Left lung (tissue), 10 donors: ENCODE data around the gene RAPGEF1. TPM values are rescaled to one million over a fixed set of nuclear protein-coding genes. Genes with fewer than 3 reads are reported as not detected.

Experiments
- ATAC-seq: fragments of 200-7000 bp; cut with Tn5 transposase; one replicate; pipeline ENCODE4 v1.9.1; 2020; ENCODE audit warnings: moderate library complexity
- DNase-seq, 4 donors: peaks; one replicate each; pipeline ENCODE4 v3.0.0-alpha.2; 2013 to 2020
- H3K27ac ChIP-seq, 2 donors: fragments of 200-600 bp; sonication (generic) in 1 of 2; one replicate each; pipeline versions ENCODE4 v1.5.0 to v1.8.0; 2020 to 2021
- H3K27me3 ChIP-seq, 2 donors: fragments of 200-600 bp; sonication (generic) in 1 of 2; one replicate each; pipeline versions ENCODE4 v1.5.0 to v1.8.0; 2020 to 2021
- H3K36me3 ChIP-seq, 2 donors: fragments of 200-600 bp; sonication (generic) in 1 of 2; one replicate each; pipeline versions ENCODE4 v1.5.0 to v1.8.0; 2020 to 2021
- H3K4me1 ChIP-seq, 2 donors: fragments of 200-600 bp; one replicate each; pipeline ENCODE4 v1.8.0; 2021
- H3K4me3 ChIP-seq, 2 donors: fragments of 200-600 bp; sonication (generic) in 1 of 2; one replicate each; pipeline versions ENCODE4 v1.5.0 to v1.8.0; 2020 to 2021; ENCODE audit warnings: mild to moderate bottlenecking in 1 of 2
- H3K9me3 ChIP-seq, 2 donors: fragments of 200-600 bp; sonication (generic) in 1 of 2; one replicate each; pipeline versions ENCODE4 v1.5.0 to v1.8.0; 2020 to 2021
- CTCF ChIP-seq, 2 donors: fragments of 200-600 bp; sonication (generic) in 1 of 2; IDR thresholded peaks; one replicate each; pipeline versions ENCODE4 v1.5.0 to v1.8.0; 2021; ENCODE audit warnings: antibody characterized with exemption in 2 of 2
- intact Hi-C, 2 donors: fragments of 100-400 bp; cut with DNase I; formaldehyde crosslinking; loops; one replicate each; pipeline versions ENCODE4 v1.11.2 to v1.14.2; 2022
- polyA plus RNA-seq, 6 donors: library from polyadenylated mRNA; unstranded; fragments of 120-200 nt; gene quantifications; one replicate each; pipeline ENCODE4 v1.2.1, GENCODE V29; 2013; ENCODE audit not compliant: insufficient read length in 6 of 6
- total RNA-seq, 2 donors: library from RNA; stranded (reverse); fragmentation: NEBNext Ultra II Directional; extraction: Animal tissue kit (Norgen Biotek cat#: 25700); gene quantifications; one replicate each; pipeline ENCODE4 v1.2.1, GENCODE V29; 2021
- donor health status: DM: no; HTN: yes; CAD: no.
- donor health status: DM: no; HTN: no; CAD: no.

The RAPGEF1 gene
- total and polyA plus RNA-seq, 8 donors: 37.5 to 112 (median 45.6) TPM

DNA sequence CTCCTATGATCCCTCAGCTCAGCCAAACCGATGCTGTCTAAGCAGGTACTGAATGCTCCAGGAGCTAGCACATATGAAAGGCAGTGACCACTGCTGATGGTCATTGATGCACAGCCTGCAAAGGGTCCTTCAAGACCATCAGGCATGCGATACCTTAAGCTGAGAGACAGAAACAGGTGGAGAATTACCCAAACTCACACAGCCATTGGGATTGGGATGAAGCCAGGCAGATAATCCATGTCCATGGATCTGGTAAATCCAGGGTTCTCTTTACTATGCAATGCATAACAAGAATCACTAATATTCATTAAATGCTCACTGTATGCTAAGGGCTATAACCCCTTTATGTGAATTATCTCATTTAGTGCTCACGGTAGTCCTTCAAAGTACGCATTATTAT is 36.2 kb downstream of the RAPGEF1 start:
- ATAC-seq (no peak), DNase-seq (no peak)
- Histone ChIP-seq H3K9me3 (no peaks in the 10 kb centered on the region), H3K27ac (no peak overlapping the region), H3K4me3 (no peak overlapping the region), H3K36me3 (no peaks in the 10 kb centered on the region), H3K27me3 (no peaks in the 10 kb centered on the region), H3K4me1 (peaks cover 20 to 97% of the 10 kb centered on the region in 2 donors)
- TF ChIP-seq CTCF (IDR thresholded peaks at IDR 0.05): no peak
- intact Hi-C loops: no loop called here

- Histone ChIP-seq H3K4me3 (no peak overlapping the region), H3K4me1 (peaks cover 12 to 97% of the 10 kb centered on the region in 2 donors), H3K27me3 (no peaks in the 10 kb centered on the region), H3K27ac (no peak overlapping the region), H3K36me3 (no peaks in the 10 kb centered on the region), H3K9me3 (no peaks in the 10 kb centered on the region)
- DNase-seq: no peak
- no peak for ATAC-seq
- no peak for TF ChIP-seq CTCF (IDR thresholded peaks at IDR 0.05)
- intact Hi-C loops: no loop called here
Measured at GRCh38 chr9:131702911-131703310, 37.0 kb downstream of the RAPGEF1 start.

GRCh38 chr9:131701789-131702337 is 38.0 kb downstream of the RAPGEF1 start:
- intact Hi-C loops: no loop called here
- no peaks in the 10 kb centered on the region for H3K36me3 ChIP-seq
- no peak overlapping the region for H3K4me3 ChIP-seq
- peak overlapping the region in 1 of 2 donors; percentile 54 for H3K27ac ChIP-seq
- ATAC-seq: no peak
- DNase-seq: no peak
- H3K27me3 ChIP-seq: no peaks in the 10 kb centered on the region
- H3K9me3 ChIP-seq: no peaks in the 10 kb centered on the region
- peaks cover 12 to 97% of the 10 kb centered on the region in 2 donors for H3K4me1 ChIP-seq
- no peak for TF ChIP-seq CTCF (IDR thresholded peaks at IDR 0.05)

GRCh38 chr9:131701436-131701781 is 38.5 kb downstream of the RAPGEF1 start:
- Histone ChIP-seq H3K9me3 (no peaks in the 10 kb centered on the region), H3K4me1 (peaks cover 12 to 97% of the 10 kb centered on the region in 2 donors), H3K36me3 (no peaks in the 10 kb centered on the region), H3K4me3 (no peak overlapping the region), H3K27me3 (no peaks in the 10 kb centered on the region), H3K27ac (peak overlapping the region in 1 of 2 donors; percentile 54)
- ATAC-seq: no peak
- no peak for TF ChIP-seq CTCF (IDR thresholded peaks at IDR 0.05)
- no peak for DNase-seq
- intact Hi-C loops: no loop called here

GRCh38 chr9:131700765-131701435 is 39.0 kb downstream of the RAPGEF1 start:
- TF ChIP-seq CTCF (IDR thresholded peaks at IDR 0.05): no peak
- Histone ChIP-seq H3K4me1 (peaks cover 12 to 93% of the 10 kb centered on the region in 2 donors), H3K4me3 (no peak overlapping the region), H3K27me3 (no peaks in the 10 kb centered on the region), H3K9me3 (no peaks in the 10 kb centered on the region), H3K27ac (peak overlapping the region; percentile 10 to 54), H3K36me3 (no peaks in the 10 kb centered on the region)
- intact Hi-C loops: no loop called here
- no peak for DNase-seq
- ATAC-seq: no peak
